H9 (cell line): ENCODE data around the gene TPCN2. TPM values are rescaled to one million over a fixed set of nuclear protein-coding genes. Genes with fewer than 3 reads are reported as not detected.
A peak's percentile ranks its signal among the peaks of the same experiment; 100 is the strongest.

Experiments used
- DNase-seq: peaks from one replicate; pipeline ENCODE4 v3.0.0-alpha.2; 2017
- H2AFZ ChIP-seq: one replicate; pipeline ENCODE4 v1.6.1; 2013; ENCODE audit warnings: mild to moderate bottlenecking, low read length, control low read depth, moderate library complexity
- H2AK5ac ChIP-seq: 2 replicates; pipeline ENCODE4 v1.6.1; 2013; ENCODE audit warnings: low read length, control low read depth, mixed read lengths; ENCODE audit not compliant: insufficient read length
- H2BK120ac ChIP-seq: one replicate; pipeline ENCODE4 v1.6.1; 2013; ENCODE audit warnings: low read depth, mild to moderate bottlenecking, low read length, control low read depth, inconsistent platforms; ENCODE audit not compliant: poor library complexity, severe bottlenecking
- H2BK12ac ChIP-seq: 2 replicates; pipeline ENCODE4 v1.6.1; 2013; ENCODE audit warnings: low read length, control low read depth, mixed read lengths, low read depth; ENCODE audit not compliant: insufficient read length
- H2BK15ac ChIP-seq: 2 replicates; pipeline ENCODE4 v1.6.1; 2013; ENCODE audit warnings: low read depth, low read length, control low read depth
- H2BK20ac ChIP-seq: one replicate; pipeline ENCODE4 v1.6.1; 2013; ENCODE audit warnings: low read depth, mild to moderate bottlenecking, low read length, control low read depth, inconsistent platforms; ENCODE audit not compliant: poor library complexity, severe bottlenecking
- H2BK5ac ChIP-seq: 2 replicates; pipeline ENCODE4 v1.6.1; 2013; ENCODE audit warnings: low read length, control low read depth, mixed read lengths; ENCODE audit not compliant: insufficient read length
- H3K14ac ChIP-seq: 2 replicates; pipeline ENCODE4 v1.6.1; 2013; ENCODE audit warnings: low read length, control low read depth; ENCODE audit not compliant: insufficient read depth
- H3K18ac ChIP-seq: 2 replicates; pipeline ENCODE4 v1.6.1; 2013; ENCODE audit warnings: low read depth, mild to moderate bottlenecking, mixed read lengths, low read length, control low read depth; ENCODE audit not compliant: insufficient read length
- H3K23ac ChIP-seq: 2 replicates; pipeline ENCODE4 v1.6.1; 2013; ENCODE audit warnings: low read length, control low read depth, mixed read lengths, low read depth; ENCODE audit not compliant: insufficient read length
- H3K23me2 ChIP-seq: 2 replicates; pipeline ENCODE4 v1.6.1; 2013; ENCODE audit warnings: low read depth, mild to moderate bottlenecking, mixed read lengths, low read length, control low read depth; ENCODE audit not compliant: insufficient read length, poor library complexity, severe bottlenecking
- H3K27ac ChIP-seq: 2 replicates; pipeline ENCODE4 v1.5.1; 2013; ENCODE audit warnings: low read length, control low read depth, mixed read lengths, low read depth; ENCODE audit not compliant: insufficient read length
- H3K27me3 ChIP-seq: 2 replicates; pipeline ENCODE4 v1.6.1; 2013; ENCODE audit warnings: low read length, control low read depth, inconsistent platforms; ENCODE audit not compliant: insufficient read depth
- H3K4ac ChIP-seq: 2 replicates; pipeline ENCODE4 v1.6.1; 2013; ENCODE audit warnings: low read depth, mild to moderate bottlenecking, control low read depth, inconsistent platforms, low read length, moderate library complexity
- H3K4me1 ChIP-seq: 2 replicates; pipeline ENCODE4 v1.6.1; 2013; ENCODE audit warnings: low read length, control low read depth, inconsistent platforms; ENCODE audit not compliant: insufficient read depth
- H3K4me2 ChIP-seq: 2 replicates; pipeline ENCODE4 v1.6.1; 2013; ENCODE audit warnings: low read length, control low read depth, mixed read lengths; ENCODE audit not compliant: insufficient read length, insufficient read depth
- H3K56ac ChIP-seq: 2 replicates; pipeline ENCODE4 v1.6.1; 2013; ENCODE audit warnings: low read depth, mild to moderate bottlenecking, mixed read lengths, low read length, control low read depth; ENCODE audit not compliant: insufficient read length
- H3K79me1 ChIP-seq: 2 replicates; pipeline ENCODE4 v1.6.1; 2013; ENCODE audit warnings: low read depth, mild to moderate bottlenecking, moderate library complexity, low read length, control low read depth, inconsistent platforms; ENCODE audit not compliant: insufficient read depth, poor library complexity, severe bottlenecking
- H3K79me2 ChIP-seq: 2 replicates; pipeline ENCODE4 v1.6.1; 2013; ENCODE audit warnings: low read length, control low read depth, inconsistent platforms; ENCODE audit not compliant: insufficient read depth
- H3K9ac ChIP-seq: 2 replicates; pipeline ENCODE4 v1.6.1; 2013; ENCODE audit warnings: low read length, control low read depth, mixed read lengths; ENCODE audit not compliant: insufficient read length; ENCODE audit errors: extremely low read depth
- H3K9me3 ChIP-seq: one replicate; pipeline ENCODE4 v1.6.1; 2013; ENCODE audit warnings: low read depth, low read length, inconsistent platforms; ENCODE audit not compliant: control insufficient read depth
- H3T11ph ChIP-seq: one replicate; pipeline ENCODE4 v1.6.1; 2013; ENCODE audit warnings: mild to moderate bottlenecking, low read length, control low read depth, inconsistent platforms
- H4K20me1 ChIP-seq: one replicate; pipeline ENCODE4 v1.6.1; 2013; ENCODE audit not compliant: control insufficient read depth, insufficient read length, insufficient read depth
- H4K5ac ChIP-seq: 2 replicates; pipeline ENCODE4 v1.6.1; 2013; ENCODE audit warnings: low read depth, mild to moderate bottlenecking, mixed read lengths, low read length, control low read depth; ENCODE audit not compliant: insufficient read length
- H4K8ac ChIP-seq: replicated peaks from 2 replicates; pipeline ENCODE4 v1.6.1; 2013; ENCODE audit warnings: low read length, control low read depth, mixed read lengths, low read depth; ENCODE audit not compliant: insufficient read length
- H4K91ac ChIP-seq: 2 replicates; pipeline ENCODE4 v1.6.1; 2013; ENCODE audit warnings: low read depth, mild to moderate bottlenecking, moderate library complexity, mixed read lengths, low read length, control low read depth; ENCODE audit not compliant: insufficient read length
- H3K27ac Mint-ChIP-seq, 3 experiments: 2 replicates in 2 of 3; 3 replicates in 1 of 3; pipeline ENCODE4 v1.8.0; 2020 to 2021; ENCODE audit warnings: mixed read lengths in 3 of 3, mild to moderate bottlenecking in 1 of 3, moderate library complexity in 1 of 3
- H3K27me3 Mint-ChIP-seq: 2 replicates; pipeline ENCODE4 v1.8.0; 2021; ENCODE audit warnings: low read depth, mild to moderate bottlenecking, moderate library complexity, mixed read lengths
- H3K36me3 Mint-ChIP-seq, 3 experiments: 2 replicates in 2 of 3; 3 replicates in 1 of 3; pipeline ENCODE4 v1.8.0; 2020 to 2021; ENCODE audit warnings: low read depth in 3 of 3, mixed read lengths in 3 of 3; ENCODE audit not compliant: insufficient read depth in 1 of 3
- H3K4me1 Mint-ChIP-seq, 2 experiments: 2 replicates each; pipeline ENCODE4 v1.8.0; 2020; ENCODE audit warnings: mixed read lengths in 2 of 2
- H3K4me3 Mint-ChIP-seq, 2 experiments: 2 replicates in 1 of 2; 3 replicates in 1 of 2; pipeline ENCODE4 v1.8.0; 2020 to 2021; ENCODE audit warnings: mild to moderate bottlenecking in 2 of 2, mixed read lengths in 2 of 2, moderate library complexity in 1 of 2
- H3K9me3 Mint-ChIP-seq, 2 experiments: 2 replicates in 1 of 2; 3 replicates in 1 of 2; pipeline ENCODE4 v1.8.0; 2020; ENCODE audit warnings: mild to moderate bottlenecking in 2 of 2, mixed read lengths in 2 of 2, moderate library complexity in 1 of 2
- CTCF ChIP-seq: fragments of 200-600 bp; sonication (generic); conservative IDR thresholded peaks from 3 replicates; pipeline ENCODE4 v1.8.0; 2021; ENCODE audit warnings: antibody characterized with exemption, mild to moderate bottlenecking
- WGBS: extraction: QIAGEN DNeasy Blood & Tissue Kit; methylation state at CpG from one replicate; pipeline ENCODE4 v1.1.7; 2013; ENCODE audit warnings: missing lambda C conversion rate, low lambda C conversion rate, mixed read lengths; ENCODE audit not compliant: insufficient read length; ENCODE audit errors: extremely low coverage; 5-methylcytosine and 5-hydroxymethylcytosine counted together
- total RNA-seq: library from RNA; stranded (reverse); gene quantifications from 2 replicates; pipeline ENCODE4 v1.2.1, GENCODE V29; 2021

TPCN2 gene
- total RNA-seq, 1 experiment from 2014 or later: 16.8 TPM

GRCh38 chr11:69131121-69131566 is 82.4 kb downstream of the TPCN2 start:
- H3K56ac ChIP-seq: no peak overlapping the region
- peaks cover 6% of the 10 kb centered on the region for H3K27me3 Mint-ChIP-seq
- no peak overlapping the region for H2BK5ac ChIP-seq
- no peak overlapping the region for H3K4ac ChIP-seq
- H4K5ac ChIP-seq: no peak overlapping the region
- H3K4me1 ChIP-seq: no peaks in the 10 kb centered on the region
- peaks cover 5 to 10% of the 10 kb centered on the region in 2 experiments for H3K4me1 Mint-ChIP-seq
- H2BK20ac ChIP-seq: no peak overlapping the region
- H2AFZ ChIP-seq: no peak overlapping the region
- no peaks in the 10 kb centered on the region for H3K23me2 ChIP-seq
- H3K9me3 Mint-ChIP-seq: peaks cover 27 to 31% of the 10 kb centered on the region in 2 experiments
- no peak overlapping the region for H4K8ac ChIP-seq
- no peak for TF ChIP-seq CTCF
- no peak overlapping the region for H2AK5ac ChIP-seq
- no peak overlapping the region for H3K9ac ChIP-seq
- H3K9me3 ChIP-seq: peaks cover 10% of the 10 kb centered on the region
- no peaks in the 10 kb centered on the region for H3K27me3 ChIP-seq
- H3K79me1 ChIP-seq: no peaks in the 10 kb centered on the region
- H4K20me1 ChIP-seq: no peaks in the 10 kb centered on the region
- no peak overlapping the region for H3K4me2 ChIP-seq
- peaks cover 15 to 28% (median 15%) of the 10 kb centered on the region in 3 experiments; a peak in 5 of 7 replicates for H3K36me3 Mint-ChIP-seq
- H3T11ph ChIP-seq: no peak overlapping the region
- no peak overlapping the region for H3K27ac ChIP-seq
- no peak overlapping the region for H2BK12ac ChIP-seq
- H3K27ac Mint-ChIP-seq: no peak overlapping the region
- H3K4me3 Mint-ChIP-seq: no peak overlapping the region
- H3K18ac ChIP-seq: peak overlapping the region; percentile 9
- DNase-seq: no peak
- H2BK120ac ChIP-seq: no peak overlapping the region
- no peak overlapping the region for H3K14ac ChIP-seq
- no CpG with 5 or more reads among the region's 11 CpGs for WGBS
- no peak overlapping the region for H4K91ac ChIP-seq
- no peak overlapping the region for H2BK15ac ChIP-seq
- no peaks in the 10 kb centered on the region for H3K79me2 ChIP-seq
- no peak overlapping the region for H3K23ac ChIP-seq
